HepG2 (cell line): ENCODE measurements around the gene PFKP. TPM values are rescaled to one million over a fixed set of nuclear protein-coding genes. Genes with fewer than 3 reads are reported as not detected.
A peak's percentile ranks its signal among the peaks of the same experiment; 100 is the strongest.

Experiments used
- ATAC-seq: fragments of 200-7000 bp; cut with Tn5 transposase; 3 replicates; pipeline ENCODE4 v1.9.1; 2020; ENCODE audit warnings: mild to moderate bottlenecking, moderate library complexity
- BruUV-seq: library from RNA; stranded (reverse); fragments of 400-500 nt; replicated peaks from 2 replicates; lab custom pipeline; 2021; lab: Mats Ljungman, UMichigan
- CTCF ChIA-PET: fragments of 300-600 bp; formaldehyde crosslinking; extraction: SDS; loops from one replicate; lab custom pipeline; 2021; ENCODE audit warnings: low total read pairs, inconsistent platforms, low intra/inter-chr PET ratio; lab: Yijun Ruan, JAX
- POLR2A ChIA-PET: fragments of 350-600 bp; sonication (Branson Sonifier 250); formaldehyde crosslinking; loops from one replicate; lab custom pipeline; 2020; ENCODE audit warnings: antibody characterized with exemption, inconsistent platforms; lab: Yijun Ruan, JAX
- DNase-seq: peaks from one replicate; pipeline ENCODE4 v3.0.0-alpha.2; 2015; ENCODE audit warnings: low spot score
- FAIRE-seq: peaks from 3 replicates; lab custom pipeline; 2011; peaks lifted over from hg19 to GRCh38; lab: Jason Lieb, UNC
- H2AFZ ChIP-seq: one replicate; pipeline ENCODE4 v1.6.1; 2011; ENCODE audit warnings: low read length, inconsistent platforms
- H3K27ac ChIP-seq: fragments of 300-600 bp; 3 replicates; pipeline ENCODE4 v1.8.0; 2011; ENCODE audit warnings: mixed run types, mild to moderate bottlenecking, mixed read lengths, low read length, inconsistent platforms; ENCODE audit not compliant: insufficient read depth; ENCODE audit errors: extremely low read length
- H3K27me3 ChIP-seq, 2 experiments: fragments of 200-600 bp in 1 of 2; 2 replicates in 1 of 2; 3 replicates in 1 of 2; pipeline versions ENCODE4 v1.6.0 to v1.8.0; 2011; ENCODE audit warnings: low read length in 2 of 2, mild to moderate bottlenecking in 2 of 2, moderate library complexity in 2 of 2, inconsistent platforms in 1 of 2; ENCODE audit not compliant: insufficient read depth in 2 of 2, control insufficient read depth in 1 of 2
- H3K36me3 ChIP-seq, 2 experiments: fragments of 200-600 bp in 1 of 2; replicated peaks in 1 of 2; 2 replicates in 1 of 2; 3 replicates in 1 of 2; pipeline versions ENCODE4 v1.5.1 to v1.8.0; 2011; ENCODE audit warnings: low read length in 2 of 2, inconsistent platforms in 1 of 2; ENCODE audit not compliant: insufficient read depth in 2 of 2, control insufficient read depth in 1 of 2
- H3K4me1 ChIP-seq: 2 replicates; pipeline ENCODE4 v1.5.1; 2012; ENCODE audit warnings: low read length, inconsistent platforms; ENCODE audit not compliant: insufficient read depth
- H3K4me2 ChIP-seq: 2 replicates; pipeline ENCODE4 v1.6.0; 2011; ENCODE audit warnings: low read depth, low read length, inconsistent platforms
- H3K4me3 ChIP-seq, 3 experiments: fragments of 200-600 bp in 1 of 3; sonication (generic), shearing (Covaris generic) in 1 of 3; replicated peaks in 1 of 3; 2 replicates each; pipeline ENCODE4 v1.5.1; 2011 to 2016; ENCODE audit warnings: low read length in 3 of 3, inconsistent platforms in 2 of 3, low read depth in 2 of 3, mild to moderate bottlenecking in 2 of 3, control low read depth in 1 of 3, mixed read lengths in 1 of 3; ENCODE audit not compliant: insufficient read depth in 1 of 3
- H3K79me2 ChIP-seq: one replicate; pipeline ENCODE4 v1.6.1; 2011; ENCODE audit warnings: low read length, inconsistent platforms; ENCODE audit not compliant: insufficient read depth
- H3K9ac ChIP-seq: 2 replicates; pipeline ENCODE4 v1.6.0; 2011; ENCODE audit warnings: mild to moderate bottlenecking, low read depth, low read length, inconsistent platforms; ENCODE audit not compliant: insufficient read depth
- H3K9me3 ChIP-seq: 2 replicates; pipeline ENCODE4 v1.5.1; 2012; ENCODE audit warnings: mild to moderate bottlenecking, low read length
- H4K20me1 ChIP-seq: 2 replicates; pipeline ENCODE4 v1.6.0; 2011; ENCODE audit warnings: inconsistent platforms, mild to moderate bottlenecking, low read length, moderate library complexity; ENCODE audit not compliant: insufficient read depth
- CEBPZ ChIP-seq: IDR thresholded peaks from 2 replicates; pipeline ENCODE4 v1.6.1; 2012; ENCODE audit warnings: low read length, improper control_type of control experiment
- MNT ChIP-seq: fragments of 450-650 bp; IDR thresholded peaks from 2 replicates; pipeline ENCODE4 v1.6.1; 2016
- NR0B2 ChIP-seq: sonication (generic); formaldehyde crosslinking; IDR thresholded peaks from 2 replicates; pipeline ENCODE4 v1.4.0; 2020; ENCODE audit warnings: mild to moderate bottlenecking, missing genetic modification reagents
- ZFX ChIP-seq: sonication (generic); formaldehyde crosslinking; IDR thresholded peaks from 2 replicates; pipeline ENCODE4 v1.4.0; 2020; ENCODE audit warnings: mild to moderate bottlenecking, low read depth, missing genetic modification reagents, moderate library complexity
- ZNF605 ChIP-seq: sonication (generic); formaldehyde crosslinking; IDR thresholded peaks from 2 replicates; pipeline ENCODE4 v1.8.0; 2022; ENCODE audit warnings: mild to moderate bottlenecking, missing genetic modification reagents
- ZNF615 ChIP-seq: sonication (generic); formaldehyde crosslinking; IDR thresholded peaks from 2 replicates; pipeline ENCODE4 v1.5.0; 2020; ENCODE audit warnings: mild to moderate bottlenecking, missing genetic modification reagents, borderline replicate concordance
- ZSCAN9 ChIP-seq: IDR thresholded peaks from 2 replicates; pipeline ENCODE4 v1.6.1; 2016; ENCODE audit warnings: borderline replicate concordance
- WGBS: methylation state at CpG from one replicate; pipeline ENCODE4 v1.1.6; 2017; ENCODE audit warnings: low lambda C conversion rate; 5-methylcytosine and 5-hydroxymethylcytosine counted together
- in situ Hi-C: cut with HindIII; loops from 2 replicates; pipeline ENCODE4 v1.10.0; 2017; ENCODE audit warnings: low pct_unique_long_range_greater_than_20kb; ENCODE audit not compliant: extremely low pct_ligation_motif_present
- intact Hi-C: fragments of 100-400 bp; cut with micrococcal nuclease; formaldehyde crosslinking; loops from one replicate; pipeline ENCODE4 v1.10.0; 2022; ENCODE audit not compliant: unreplicated experiment
- polyA plus RNA-seq, 8 experiments: library from polyadenylated mRNA; depleted of rRNA in 3 of 8; stranded (reverse) in 7 of 8; unstranded in 1 of 8; fragments of >200 nt; fragmentation: Illumina TruSeq in 4 of 8; extraction: Trizol in 4 of 8; gene quantifications; 2 replicates each; pipeline versions ENCODE4 v1.2.1 to v1.2.3, GENCODE V29; 2011 to 2016; ENCODE audit warnings: low read depth in 4 of 8, missing spikeins in 1 of 8, mixed read lengths in 1 of 8; ENCODE audit not compliant: insufficient read depth in 1 of 8
- total RNA-seq, 5 experiments: library from RNA; depleted of rRNA; stranded (reverse); fragments of >200 nt; fragmentation: Illumina TruSeq; extraction: Trizol; gene quantifications; 2 replicates each; pipeline ENCODE4 v1.2.3, GENCODE V29; 2016; ENCODE audit warnings: low read depth in 1 of 5

Gene PFKP
- total and polyA plus RNA-seq, 2 of the 13 experiments (the other 11 are each of a cell fraction or from before 2014, with no cell fraction given) = 0.80 to 2.4 TPM

GRCh38 chr10:3108575-3109105, 41.3 kb downstream of the PFKP start:
- in situ Hi-C loops (no loop called here), intact Hi-C loops (no loop called here)
- no peaks in the 10 kb centered on the region for H3K27me3 ChIP-seq
- TF ChIP-seq MNT = peak; percentile 61; the same call in 1 of the 2 replicates
- TF ChIP-seq ZFX (CRISPR knock-in tag) = no peak
- TF ChIP-seq ZSCAN9 (CRISPR knock-in tag) = no peak
- TF ChIP-seq CEBPZ = no peak
- no peak for TF ChIP-seq ZNF615 (CRISPR knock-in tag)
- no peak for TF ChIP-seq NR0B2 (CRISPR knock-in tag)
- no peak for TF ChIP-seq ZNF605 (CRISPR knock-in tag)
- no peak overlapping the region for H3K27ac ChIP-seq
- ATAC-seq (no peak), DNase-seq (no peak), FAIRE-seq (no peak)
- no peak overlapping the region for H3K9ac ChIP-seq
- 78% methylated on average over 18 of the region's 21 CpGs for WGBS
- ChIA-PET CTCF (no interaction called here), POLR2A (no interaction called here)
- no peaks in the 10 kb centered on the region for H3K4me1 ChIP-seq
- H3K4me2 ChIP-seq = no peak overlapping the region
- H3K36me3 ChIP-seq = no peaks in the 10 kb centered on the region
- no peak overlapping the region for H2AFZ ChIP-seq
- no peaks in the 10 kb centered on the region for H3K9me3 ChIP-seq
- BruUV-seq = no TSS peak
- H3K4me3 ChIP-seq = no peak overlapping the region
- 0 out of 2 replicates have a peak, but pooled peaks cover 2% of the 10 kb centered on the region for H4K20me1 ChIP-seq
- no peaks in the 10 kb centered on the region for H3K79me2 ChIP-seq
